HG03460 (cell line): ENCODE data around the gene SYT2.
"Not testable (repeated sequence)": the region's sequence is repeated elsewhere in the genome, so short reads cannot be mapped to it uniquely, and the experiment has no call there.

Experiments
- ATAC-seq: cut with Tn5 transposase; IDR thresholded peaks from one replicate; pipeline ENCODE4 v1.9.1; 2021; ENCODE audit not compliant: unreplicated experiment

The SYT2 gene

GRCh38 chr1:202625416-202626360 is 84.6 kb downstream of the SYT2 start:
- ATAC-seq = no peak

DNA sequence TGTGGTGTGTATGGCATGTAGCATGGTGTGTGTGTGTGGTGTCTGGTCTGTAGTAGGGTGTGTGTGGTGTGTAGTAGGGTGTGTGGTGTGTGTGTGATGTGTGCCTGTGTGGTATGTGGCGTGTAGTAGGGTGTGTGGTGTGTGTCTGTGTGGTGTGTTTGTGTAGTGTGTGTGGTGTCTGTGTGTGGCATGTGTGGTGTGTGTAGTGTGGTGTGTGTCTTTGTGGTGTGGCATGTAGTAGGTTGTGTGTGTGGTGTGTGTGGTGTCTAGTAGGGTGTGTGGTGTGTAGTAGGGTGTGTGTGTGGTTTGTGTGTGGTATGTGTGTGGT is 85.5 kb downstream of the SYT2 start:
- ATAC-seq = no peak

GRCh38 chr1:202624088-202624780 is 86.0 kb downstream of the SYT2 start:
- ATAC-seq = no peak

DNA sequence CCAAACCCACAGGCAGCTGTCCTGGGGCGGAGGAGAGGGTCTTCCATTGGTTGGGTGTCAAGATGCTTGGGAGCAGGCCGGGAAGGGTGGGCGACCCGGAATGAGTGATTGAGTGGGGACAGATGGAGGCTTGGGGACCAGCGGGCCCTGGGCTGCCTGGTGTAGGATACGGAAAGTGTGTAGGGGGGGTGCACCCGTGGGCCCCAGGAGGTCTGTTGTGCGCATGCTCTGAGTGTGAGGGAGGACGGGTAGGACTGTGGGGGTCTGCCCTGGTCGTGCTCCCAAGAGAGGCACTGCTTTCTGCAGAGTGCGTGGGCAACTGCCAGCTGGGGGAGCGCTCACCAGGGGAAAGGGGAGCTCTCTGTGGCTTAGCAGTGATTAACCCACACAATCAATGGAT is 86.8 kb downstream of the SYT2 start:
- not testable (repeated sequence) for ATAC-seq

- no peak for ATAC-seq
Observed at GRCh38 chr1:202623075-202623474, 87.2 kb downstream of the SYT2 start.

DNA sequence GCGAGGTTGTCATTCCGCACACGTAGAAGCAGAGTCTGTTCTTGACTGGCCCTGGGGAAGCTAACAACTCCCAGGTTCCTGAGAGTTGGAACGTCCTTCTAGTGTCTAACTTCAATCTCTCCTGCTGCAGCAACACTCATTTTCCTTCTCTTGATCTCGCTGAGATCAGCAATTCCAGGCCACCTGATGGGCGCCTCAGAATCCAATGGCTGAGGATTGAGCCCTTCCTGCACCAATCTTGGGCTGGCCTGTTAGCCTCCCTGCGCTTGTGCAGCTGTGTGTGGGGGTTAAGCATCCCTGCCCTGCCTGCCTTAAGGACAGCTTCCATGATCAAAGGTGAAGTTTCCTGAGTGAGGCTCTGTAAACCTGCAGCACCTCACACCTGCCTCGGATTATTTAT is 87.9 kb downstream of the SYT2 start:
- no peak for ATAC-seq

DNA sequence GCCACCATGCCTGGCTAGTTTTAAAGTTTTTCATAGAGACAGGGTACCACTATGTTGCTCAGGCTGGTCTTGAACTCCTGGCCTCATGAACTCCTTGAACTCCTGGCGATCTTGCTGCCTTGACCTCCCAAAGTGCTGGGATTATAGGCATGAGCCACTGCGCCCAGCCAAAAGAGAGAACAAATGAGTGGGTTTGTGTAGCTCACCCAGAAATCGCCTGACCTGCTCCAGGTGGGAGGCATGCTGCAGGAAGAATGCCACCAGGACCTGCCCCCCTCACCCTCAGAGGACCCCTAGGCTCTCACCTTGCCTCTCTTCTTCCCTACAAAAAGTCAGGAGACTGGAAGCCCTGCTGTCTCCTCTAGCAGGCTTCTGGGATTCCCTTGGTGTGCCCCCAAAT is 88.8 kb downstream of the SYT2 start:
- ATAC-seq = no peak

GRCh38 chr1:202620036-202620435 is 90.2 kb downstream of the SYT2 start:
- not testable (repeated sequence) for ATAC-seq

DNA sequence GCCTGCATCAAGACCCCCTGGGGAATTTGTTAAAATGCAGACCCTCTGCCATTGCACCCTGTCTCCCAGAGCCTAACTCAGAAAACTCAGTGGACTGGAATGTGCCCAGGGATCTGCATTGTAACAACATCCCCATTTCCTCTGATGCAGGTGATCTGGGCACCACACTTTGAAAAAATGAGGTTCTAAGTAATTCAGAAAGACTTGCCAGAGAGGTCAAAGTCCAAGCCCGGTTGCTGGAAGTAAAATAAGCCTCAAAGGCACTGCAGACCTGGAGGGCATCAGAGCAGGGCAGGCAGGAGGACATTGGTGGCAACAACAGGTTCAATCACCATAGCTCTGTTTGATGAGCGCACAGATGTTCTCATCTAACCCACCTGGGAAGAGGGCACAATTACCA is 90.7 kb downstream of the SYT2 start:
- ATAC-seq = no peak

GRCh38 chr1:202619012-202619411 is 91.2 kb downstream of the SYT2 start:
- not testable (repeated sequence) for ATAC-seq

GRCh38 chr1:202616355-202616915 is 93.8 kb downstream of the SYT2 start:
- peak; percentile 21 for ATAC-seq

- peak; percentile 78 for ATAC-seq
Observed at GRCh38 chr1:202615501-202616354, 94.5 kb downstream of the SYT2 start.

DNA sequence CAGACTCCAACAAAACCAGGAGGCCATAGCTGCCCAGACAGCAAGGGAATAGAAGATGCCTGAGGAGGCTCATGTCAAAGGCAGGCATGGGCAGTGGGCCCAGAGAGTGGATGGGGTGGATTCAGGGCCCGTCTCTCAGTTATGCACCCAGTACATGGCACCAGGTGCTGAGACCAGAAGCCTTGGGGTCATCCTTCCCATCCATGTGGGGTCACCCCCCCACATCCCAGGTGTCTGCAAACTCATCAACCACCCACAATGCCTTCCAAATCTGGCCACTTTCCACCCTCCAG is 95.1 kb downstream of the SYT2 start:
- not testable (repeated sequence) for ATAC-seq

- not testable (repeated sequence) for ATAC-seq
Observed at GRCh38 chr1:202614363-202615207, 95.7 kb downstream of the SYT2 start.

DNA sequence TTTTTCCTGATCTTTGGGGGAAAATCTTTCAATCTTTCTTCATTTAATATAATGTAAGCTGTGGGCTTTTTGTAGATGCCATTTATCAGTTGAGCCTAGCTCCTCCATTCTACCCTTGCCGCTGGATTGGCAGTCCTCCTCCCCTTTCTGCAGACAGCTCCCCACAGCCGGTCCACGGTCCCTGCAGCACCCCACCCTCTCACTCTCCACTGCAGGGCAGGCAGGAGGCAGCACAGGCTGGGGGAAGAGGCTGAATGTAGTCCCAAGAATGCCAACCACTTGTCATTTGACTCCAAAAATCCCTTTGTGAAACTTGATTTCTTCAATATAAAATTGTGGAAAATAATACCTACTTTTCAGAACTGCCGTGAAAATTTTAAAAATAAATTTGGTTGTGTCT is 96.7 kb downstream of the SYT2 start:
- ATAC-seq = no peak

GRCh38 chr1:202612036-202612435 is 98.2 kb downstream of the SYT2 start:
- ATAC-seq = not testable (repeated sequence)

- no peak for ATAC-seq
Observed at GRCh38 chr1:202605515-202605914, 104.7 kb downstream of the SYT2 start.

- no peak for ATAC-seq
Observed at GRCh38 chr1:202603435-202603834, 106.8 kb downstream of the SYT2 start.

- ATAC-seq = no peak
Observed at GRCh38 chr1:202600432-202601041, 109.7 kb downstream of the SYT2 start.
